AG10803 (cell line): ENCODE measurements around the gene ENAM.

ENCODE experiments used
- DNase-seq: peaks from one replicate; pipeline ENCODE4 v3.0.0; 2010; ENCODE audit warnings: low read depth
- H3K4me3 ChIP-seq: 2 replicates; pipeline ENCODE4 v1.5.1; 2011; ENCODE audit warnings: mild to moderate bottlenecking, low read length, control low read depth
- CTCF ChIP-seq: conservative IDR thresholded peaks from 2 replicates; pipeline ENCODE4 v1.5.1; 2011; ENCODE audit warnings: mild to moderate bottlenecking, low read length, control low read depth, inconsistent platforms

Gene ENAM

GRCh38 chr4:70608324-70608723 lies 20.2 kb upstream of the ENAM start:
- H3K4me3 ChIP-seq, result no peak overlapping the region
- DNase-seq, result no peak
- no peak for TF ChIP-seq CTCF

GRCh38 chr4:70613306-70614183 lies 15.0 kb upstream of the ENAM start:
- no peak for TF ChIP-seq CTCF
- H3K4me3 ChIP-seq, result peak overlapping the region; percentile 14
- peak; percentile 18 for DNase-seq

GRCh38 chr4:70614184-70614555 lies 14.4 kb upstream of the ENAM start:
- H3K4me3 ChIP-seq, result peak overlapping the region; percentile 14

GRCh38 chr4:70619288-70619687 lies 9.3 kb upstream of the ENAM start:
- TF ChIP-seq CTCF, result no peak
- no peak for DNase-seq
- no peak overlapping the region for H3K4me3 ChIP-seq

More at GRCh38 chr4:70614184-70614555, 14.4 kb upstream of the ENAM start:
- DNase-seq, result no peak
- no peak for TF ChIP-seq CTCF

- H3K4me3 ChIP-seq, result no peak overlapping the region
- no peak for DNase-seq
- TF ChIP-seq CTCF, result no peak
Measured at GRCh38 chr4:70619778-70620177, 8.8 kb upstream of the ENAM start.

GRCh38 chr4:70623323-70623722 lies 5.2 kb upstream of the ENAM start:
- no peak for TF ChIP-seq CTCF
- no peak overlapping the region for H3K4me3 ChIP-seq
- DNase-seq, result no peak

- no peak for DNase-seq
- TF ChIP-seq CTCF, result no peak
- H3K4me3 ChIP-seq, result no peak overlapping the region
Measured at GRCh38 chr4:70624226-70624793, 4.2 kb upstream of the ENAM start.
